Parietal lobe (tissue), 1 donor: Measurements from ENCODE around the gene KRT5. TPM values are rescaled to one million over a fixed set of nuclear protein-coding genes. Genes with fewer than 3 reads are reported as not detected.

ENCODE experiments used
- total RNA-seq: library from RNA; depleted of rRNA; stranded (reverse); fragments of >200 nt; gene quantifications from one replicate; pipeline ENCODE4 v1.2.3, GENCODE V29; 2014

KRT5 gene
- not detected for total RNA-seq

DNA sequence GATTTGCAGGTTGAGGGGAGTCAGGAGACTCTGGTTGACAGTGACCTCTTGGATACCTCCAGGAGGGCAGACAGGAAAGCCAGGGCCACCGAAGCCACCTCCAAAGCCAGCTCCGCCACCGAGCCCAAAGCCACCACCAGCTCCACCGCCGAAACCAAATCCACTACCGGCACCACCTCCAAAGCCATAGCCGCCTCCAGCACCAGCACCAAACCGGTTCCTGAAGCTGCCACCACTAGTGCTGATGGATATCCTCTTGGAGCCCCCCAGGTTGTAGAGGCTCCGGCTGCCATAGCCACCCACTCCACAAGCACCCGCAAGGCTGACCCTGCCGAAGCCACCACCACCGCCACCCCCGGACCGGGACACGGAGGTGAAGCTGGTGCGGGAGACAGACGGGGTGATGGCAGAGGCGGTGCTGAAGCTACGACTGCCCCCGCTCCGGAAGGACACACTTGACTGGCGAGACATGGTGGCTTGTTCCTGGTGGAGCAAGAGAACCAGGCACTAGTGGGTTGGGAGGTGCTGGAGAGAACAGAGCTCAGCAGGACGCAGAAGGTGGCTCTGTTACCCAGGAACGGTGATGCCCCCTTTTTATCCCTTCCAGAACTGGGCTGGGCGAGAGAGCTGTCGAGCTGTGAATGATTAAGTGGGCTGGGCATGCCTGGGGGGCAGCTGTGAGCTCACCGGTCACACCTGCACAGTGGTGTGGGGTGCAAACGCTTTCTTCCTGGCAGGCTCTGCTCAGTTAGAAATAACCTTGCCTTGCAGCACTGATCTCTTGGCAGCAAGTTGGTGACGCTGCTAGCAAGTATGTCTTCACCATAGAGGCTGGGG, at the start of gene KRT5:
KRT5 (minus strand) TSS at position 569 of the 837 bp plus-strand sequence; CDS start at position 471, 98 bp downstream.

DNA sequence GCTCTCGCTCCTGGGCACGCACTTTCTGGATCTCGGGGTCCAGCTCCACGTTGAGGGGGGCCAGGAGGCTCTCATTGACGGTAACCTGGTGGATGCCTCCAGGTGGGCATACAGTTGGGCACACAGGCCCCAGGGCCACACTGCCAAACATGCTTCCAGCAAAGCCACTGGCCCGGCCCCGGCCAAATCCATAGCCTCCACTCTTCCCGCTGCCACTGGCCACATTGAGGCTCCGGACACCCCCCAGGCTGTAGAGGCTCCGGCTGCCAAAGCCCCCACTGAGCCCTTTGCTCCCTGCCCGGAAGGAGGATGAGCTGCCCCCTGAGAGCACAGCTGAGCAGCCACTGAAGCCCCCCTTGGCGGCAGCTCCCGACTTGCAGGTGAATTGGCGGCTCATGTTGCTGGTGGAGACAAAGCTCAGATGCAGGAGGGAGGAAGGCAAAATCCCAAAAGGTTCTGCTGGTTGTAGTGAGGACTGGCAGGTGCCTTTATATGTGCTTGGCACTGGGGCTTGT, 32.5 kb upstream of the KRT5 start, which contains the start of gene KRT71:
KRT71 (minus strand) TSS at position 465 of the 515 bp plus-strand sequence; CDS start at position 397, 68 bp downstream.

DNA sequence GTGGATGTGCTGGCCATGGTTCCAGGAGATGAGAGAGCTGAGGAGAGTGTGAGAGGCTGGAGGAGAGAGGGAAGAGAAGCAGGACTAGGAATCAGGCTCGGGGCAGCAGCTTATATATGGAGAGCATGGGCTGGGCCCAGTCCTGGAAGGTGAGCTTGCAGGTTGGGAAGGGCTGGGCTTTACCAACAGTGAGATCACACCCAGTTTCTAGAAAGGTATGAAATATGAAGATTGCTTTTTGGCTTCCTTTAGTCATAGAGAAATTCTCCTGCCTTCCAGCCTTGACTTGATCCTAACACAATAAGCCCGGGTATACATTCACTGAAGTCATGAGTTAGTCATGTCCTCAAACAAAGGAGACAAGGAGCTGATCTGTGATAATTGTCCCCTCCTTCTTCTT, 27.0 kb downstream of the KRT5 start, which contains the start of gene KRT6A:
KRT6A (minus strand) TSS at position 86 of the 400 bp plus-strand sequence; CDS start at position 17, 69 bp downstream.

DNA sequence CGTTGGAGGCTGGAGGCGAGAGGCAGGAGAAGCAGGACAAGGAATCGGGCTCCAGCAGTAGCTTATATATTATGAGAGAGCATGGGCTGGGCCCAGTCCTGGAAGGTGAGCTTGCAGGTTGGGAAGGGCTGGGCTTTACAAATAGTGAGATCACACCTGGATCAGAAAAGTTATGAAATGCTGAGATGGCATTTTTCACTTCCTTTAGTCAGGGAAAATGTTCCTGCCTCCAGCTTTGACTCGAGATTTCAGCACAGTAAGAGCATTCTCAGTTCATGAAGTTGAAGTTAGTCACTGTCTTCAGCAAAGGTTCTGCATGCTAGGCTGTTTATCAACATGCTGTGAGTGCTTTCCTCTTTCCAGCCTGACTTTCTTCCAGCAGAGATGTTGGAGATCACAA, 46.4 kb downstream of the KRT5 start, which contains the start of gene KRT6C:
KRT6C (minus strand) TSS at position 38 of the 400 bp plus-strand sequence. CDS start 68 bp downstream, outside the sequence.

Other genes with a start within 250 kb of the KRT5 start
- gene KRT86, start 245.7 kb downstream of the KRT5 start, total RNA-seq: not detected
- gene KRT81, start 228.9 kb downstream of the KRT5 start, total RNA-seq: not detected
- not detected for gene KRT83, start 199.0 kb downstream of the KRT5 start, total RNA-seq
- not detected for gene KRT85, start 152.9 kb downstream of the KRT5 start, total RNA-seq
- gene KRT84, start 134.7 kb downstream of the KRT5 start, total RNA-seq: not detected
- gene KRT82, start 114.1 kb downstream of the KRT5 start, total RNA-seq: not detected
- gene KRT75, start 86.0 kb downstream of the KRT5 start, total RNA-seq: not detected
- not detected for gene KRT6B, start 68.2 kb downstream of the KRT5 start, total RNA-seq
- gene KRT6C, start 46.6 kb downstream of the KRT5 start, total RNA-seq: not detected
- gene KRT6A, start 27.1 kb downstream of the KRT5 start, total RNA-seq: not detected
- not detected for gene KRT71, start 32.8 kb upstream of the KRT5 start, total RNA-seq
- not detected for gene KRT74, start 53.4 kb upstream of the KRT5 start, total RNA-seq
- gene KRT72, start 81.1 kb upstream of the KRT5 start, total RNA-seq: not detected
- gene KRT73, start 98.2 kb upstream of the KRT5 start, total RNA-seq: not detected
- gene KRT2, start 131.8 kb upstream of the KRT5 start, total RNA-seq: not detected
- 0.31 TPM for gene KRT1, start 160.0 kb upstream of the KRT5 start, total RNA-seq
- gene KRT77, start 183.1 kb upstream of the KRT5 start, total RNA-seq: not detected